ENCODE measurements around the gene OSGEPL1.
"Not testable (repeated sequence)": the region's sequence is repeated elsewhere in the genome, so short reads cannot be mapped to it uniquely, and the experiment has no call there.

The OSGEPL1 gene

GRCh38 chr2:189719571-189719970 lies 43.0 kb downstream of the OSGEPL1 start:
- no peaks in the 10 kb centered on the region for H3K27me3 ChIP-seq (ENCODE audit: control insufficient read depth, low read length)
- no peaks in the 10 kb centered on the region for H3K4me1 ChIP-seq (ENCODE audit: control insufficient read depth, low read length)
- TF ChIP-seq EZH2phosphoT487 (IDR thresholded peaks at IDR 0.05; ENCODE audit: borderline replicate concordance, low read length), result no peak
- no peak for TF ChIP-seq CTCF (IDR thresholded peaks at IDR 0.05; ENCODE audit: low read depth, low read length, poor library complexity, severe bottlenecking)
- H3K9me3 ChIP-seq (ENCODE audit: control insufficient read depth, insufficient read depth, low read length), result no peaks in the 10 kb centered on the region
- H3K4me2 ChIP-seq (ENCODE audit: low read length), result no peak overlapping the region
- H3F3A ChIP-seq (ENCODE audit: control insufficient read depth, insufficient read depth), result no peaks in the 10 kb centered on the region
- H3K27ac ChIP-seq (ENCODE audit: low read depth, low read length), result no peak overlapping the region
- H3K4me3 ChIP-seq (ENCODE audit: low read length), result no peak overlapping the region
- H4K20me1 ChIP-seq (ENCODE audit: control insufficient read depth, insufficient read depth, low read depth, low read length), result no peaks in the 10 kb centered on the region
- no peaks in the 10 kb centered on the region for H3K36me3 ChIP-seq (ENCODE audit: control insufficient read depth, low read length)
- no peaks in the 10 kb centered on the region for H3K79me2 ChIP-seq (ENCODE audit: control insufficient read depth, low read length)
- no peaks in the 10 kb centered on the region for H3K9me2 ChIP-seq (replicated peaks; ENCODE audit: control insufficient read depth, low read length)

DNA sequence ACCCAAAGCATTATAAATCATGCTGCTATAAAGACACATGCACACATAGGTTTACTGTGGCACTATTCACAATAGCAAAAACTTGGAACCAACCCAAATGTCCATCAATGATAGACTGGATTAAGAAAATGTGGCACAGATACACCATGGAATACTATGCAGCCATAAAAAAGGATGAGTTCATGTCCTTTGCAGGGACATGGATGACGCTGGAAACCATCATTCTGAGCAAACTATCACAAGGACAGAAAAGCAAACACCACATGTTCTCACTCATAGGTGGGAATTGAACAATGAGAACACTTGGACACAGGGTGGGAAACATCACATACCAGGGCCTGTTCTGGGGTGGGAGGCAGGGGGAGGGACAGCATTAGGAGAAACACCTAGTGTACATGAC lies 45.0 kb downstream of the OSGEPL1 start:
- H3K4me1 ChIP-seq (ENCODE audit: control insufficient read depth, low read length); H3K4me3 ChIP-seq (ENCODE audit: low read length); H3K36me3 ChIP-seq (ENCODE audit: control insufficient read depth, low read length); H3F3A ChIP-seq (ENCODE audit: control insufficient read depth, insufficient read depth); H3K79me2 ChIP-seq (ENCODE audit: control insufficient read depth, low read length); H4K20me1 ChIP-seq (ENCODE audit: control insufficient read depth, insufficient read depth, low read depth, low read length); H3K9me3 ChIP-seq (ENCODE audit: control insufficient read depth, insufficient read depth, low read length); H3K9me2 ChIP-seq (replicated peaks; ENCODE audit: control insufficient read depth, low read length); H3K27ac ChIP-seq (ENCODE audit: low read depth, low read length); H3K27me3 ChIP-seq (ENCODE audit: control insufficient read depth, low read length); H3K4me2 ChIP-seq (ENCODE audit: low read length): not testable (repeated sequence)

DNA sequence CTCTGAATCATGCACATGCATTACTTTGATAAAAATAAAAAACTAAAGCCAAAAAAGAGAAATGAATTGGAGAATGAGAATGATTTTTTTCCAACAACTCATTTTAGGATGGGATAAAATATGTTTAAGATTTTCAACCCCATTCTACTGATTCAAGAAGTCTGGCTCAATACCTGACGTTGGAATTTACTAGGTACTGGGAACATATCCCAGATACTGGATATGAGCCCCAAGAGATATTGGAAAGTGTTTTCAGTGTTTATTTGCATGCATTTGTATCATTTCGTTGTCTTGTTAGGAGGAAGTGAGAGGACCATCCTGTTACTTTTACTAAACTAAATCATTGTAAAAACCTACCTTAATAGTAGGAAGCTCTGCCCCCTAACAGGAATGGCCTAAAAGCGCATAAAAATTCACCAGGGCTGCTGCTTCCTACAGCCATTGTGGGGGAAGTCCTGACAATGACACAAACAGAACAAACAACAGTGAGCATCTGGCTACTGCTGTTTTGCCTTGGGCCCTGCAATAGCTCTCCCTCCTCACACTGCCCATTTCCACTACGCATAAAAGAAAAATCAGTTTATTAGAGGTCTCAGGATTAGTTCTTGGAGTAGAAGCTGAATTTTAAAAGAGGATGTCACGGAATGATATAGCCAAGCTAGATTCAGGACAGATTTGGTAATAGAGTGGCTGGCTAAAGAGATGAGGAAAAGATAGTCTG lies 52.9 kb downstream of the OSGEPL1 start:
- Histone ChIP-seq H3K4me1 (ENCODE audit: control insufficient read depth, low read length) (no peaks in the 10 kb centered on the region), H3K4me3 (ENCODE audit: low read length) (no peak overlapping the region), H3K36me3 (ENCODE audit: control insufficient read depth, low read length) (no peaks in the 10 kb centered on the region), H3K79me2 (ENCODE audit: control insufficient read depth, low read length) (no peaks in the 10 kb centered on the region), H3K9me3 (ENCODE audit: control insufficient read depth, insufficient read depth, low read length) (no peaks in the 10 kb centered on the region), H4K20me1 (ENCODE audit: control insufficient read depth, insufficient read depth, low read depth, low read length) (no peaks in the 10 kb centered on the region), H3K27me3 (ENCODE audit: control insufficient read depth, low read length) (no peaks in the 10 kb centered on the region), H3K4me2 (ENCODE audit: low read length) (no peak overlapping the region), H3K27ac (ENCODE audit: low read depth, low read length) (no peak overlapping the region), H3F3A (ENCODE audit: control insufficient read depth, insufficient read depth) (no peaks in the 10 kb centered on the region), H3K9me2 (replicated peaks; ENCODE audit: control insufficient read depth, low read length) (no peaks in the 10 kb centered on the region)
- TF ChIP-seq CTCF (IDR thresholded peaks at IDR 0.05; ENCODE audit: low read depth, low read length, poor library complexity, severe bottlenecking) (no peak), EZH2phosphoT487 (IDR thresholded peaks at IDR 0.05; ENCODE audit: borderline replicate concordance, low read length) (no peak)

DNA sequence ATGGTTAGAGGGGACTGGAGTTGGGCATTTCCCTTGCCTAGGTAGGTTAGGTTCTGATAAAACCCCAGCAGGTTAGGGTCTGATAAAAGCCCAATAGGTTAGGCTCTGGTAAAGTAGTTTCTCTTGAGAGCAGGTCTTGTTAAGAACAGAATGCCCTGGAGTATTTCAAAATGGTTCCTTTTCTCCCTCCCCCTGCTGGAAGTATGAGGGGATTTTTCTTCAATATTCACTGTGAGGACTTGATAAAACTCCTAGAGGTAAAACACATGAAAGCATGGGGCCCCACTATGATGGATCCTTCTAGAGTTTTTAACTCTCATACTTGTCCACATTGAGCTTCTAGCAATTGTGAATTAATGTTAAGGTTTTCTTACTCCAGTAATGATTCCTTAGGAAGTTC lies 60.5 kb downstream of the OSGEPL1 start:
- Histone ChIP-seq H3K27me3 (ENCODE audit: control insufficient read depth, low read length) (no peaks in the 10 kb centered on the region), H3F3A (ENCODE audit: control insufficient read depth, insufficient read depth) (no peaks in the 10 kb centered on the region), H4K20me1 (ENCODE audit: control insufficient read depth, insufficient read depth, low read depth, low read length) (no peaks in the 10 kb centered on the region), H3K27ac (ENCODE audit: low read depth, low read length) (no peak overlapping the region), H3K4me2 (ENCODE audit: low read length) (no peak overlapping the region), H3K4me1 (ENCODE audit: control insufficient read depth, low read length) (no peaks in the 10 kb centered on the region), H3K36me3 (ENCODE audit: control insufficient read depth, low read length) (no peaks in the 10 kb centered on the region), H3K9me2 (replicated peaks; ENCODE audit: control insufficient read depth, low read length) (no peaks in the 10 kb centered on the region), H3K79me2 (ENCODE audit: control insufficient read depth, low read length) (no peaks in the 10 kb centered on the region), H3K9me3 (ENCODE audit: control insufficient read depth, insufficient read depth, low read length) (no peaks in the 10 kb centered on the region), H3K4me3 (ENCODE audit: low read length) (no peak overlapping the region)
- TF ChIP-seq EZH2phosphoT487 (IDR thresholded peaks at IDR 0.05; ENCODE audit: borderline replicate concordance, low read length) (no peak), CTCF (IDR thresholded peaks at IDR 0.05; ENCODE audit: low read depth, low read length, poor library complexity, severe bottlenecking) (no peak)

Measured in DOHH2 (cell line).